Measurements from ENCODE around the gene NBR1.
"Not testable (repeated sequence)": the region's sequence is repeated elsewhere in the genome, so short reads cannot be mapped to it uniquely, and the experiment has no call there.

The NBR1 gene

GRCh38 chr17:43133439-43133838 is 37.6 kb upstream of the NBR1 start:
- H3K14ac ChIP-seq (ENCODE audit: low read length in 2 of 2); DNase-seq; H3K9me3 ChIP-seq (ENCODE audit: control insufficient read depth, low read length); H2AK5ac ChIP-seq (ENCODE audit: low read length, severe bottlenecking); H3K9ac ChIP-seq (ENCODE audit: low read length); H2AFZ ChIP-seq (ENCODE audit: low read depth, low read length); H4K91ac ChIP-seq (ENCODE audit: low read length); H3K27ac ChIP-seq (ENCODE audit: low read length, poor library complexity, severe bottlenecking); H3K18ac ChIP-seq (ENCODE audit: low read depth in 1 of 2, low read length in 2 of 2); H4K8ac ChIP-seq (ENCODE audit: low read length); H3K27me3 ChIP-seq (ENCODE audit: control insufficient read depth in 1 of 2, insufficient read depth in 1 of 2, low read length in 2 of 2); H2BK120ac ChIP-seq (ENCODE audit: low read depth, low read length); H3K4me3 ChIP-seq (ENCODE audit: insufficient read depth in 1 of 2, low read depth in 1 of 2, low read length in 2 of 2); H2BK12ac ChIP-seq (ENCODE audit: low read length in 2 of 2); H3K4ac ChIP-seq (ENCODE audit: low read depth in 1 of 2, low read length in 2 of 2); H3K23ac ChIP-seq (ENCODE audit: low read length in 2 of 2); H2BK15ac ChIP-seq (ENCODE audit: low read depth, poor library complexity, severe bottlenecking); H2BK5ac ChIP-seq (ENCODE audit: low read depth, low read length, poor library complexity, severe bottlenecking); H3K4me1 ChIP-seq (ENCODE audit: control insufficient read depth, insufficient read depth, low read depth, low read length); H3K4me2 ChIP-seq (ENCODE audit: low read length, poor library complexity, severe bottlenecking): not testable (repeated sequence)
- H3K36me3 ChIP-seq (ENCODE audit: control insufficient read depth in 1 of 2, insufficient read depth in 2 of 2, low read depth in 1 of 2, low read length in 2 of 2), result peaks cover 21 to 29% of the 10 kb centered on the region in 2 experiments
- peaks cover 15% of the 10 kb centered on the region for H3K79me1 ChIP-seq (replicated peaks; ENCODE audit: low read length, poor library complexity, severe bottlenecking)
- 100% methylated on average over 5 of the region's 5 CpGs for WGBS

- Histone ChIP-seq H3K4me3 (ENCODE audit: insufficient read depth in 1 of 2, low read depth in 1 of 2, low read length in 2 of 2) (no peak overlapping the region), H3K4ac (ENCODE audit: low read depth in 1 of 2, low read length in 2 of 2) (no peak overlapping the region), H2BK5ac (ENCODE audit: low read depth, low read length, poor library complexity, severe bottlenecking) (no peak overlapping the region), H3K27ac (ENCODE audit: low read length, poor library complexity, severe bottlenecking) (no peak overlapping the region), H4K91ac (ENCODE audit: low read length) (no peak overlapping the region), H3K23ac (ENCODE audit: low read length in 2 of 2) (no peak overlapping the region), H3K9ac (ENCODE audit: low read length) (no peak overlapping the region), H3K9me3 (ENCODE audit: control insufficient read depth, low read length) (no peaks in the 10 kb centered on the region), H3K4me2 (ENCODE audit: low read length, poor library complexity, severe bottlenecking) (no peak overlapping the region), H3K36me3 (ENCODE audit: control insufficient read depth in 1 of 2, insufficient read depth in 2 of 2, low read depth in 1 of 2, low read length in 2 of 2) (peaks cover 20 to 32% of the 10 kb centered on the region in 2 experiments), H3K14ac (ENCODE audit: low read length in 2 of 2) (no peak overlapping the region), H2AK5ac (ENCODE audit: low read length, severe bottlenecking) (no peak overlapping the region), H2BK120ac (ENCODE audit: low read depth, low read length) (no peak overlapping the region), H3K4me1 (ENCODE audit: control insufficient read depth, insufficient read depth, low read depth, low read length) (peaks cover 2% of the 10 kb centered on the region), H2AFZ (ENCODE audit: low read depth, low read length) (no peak overlapping the region), H4K8ac (ENCODE audit: low read length) (no peak overlapping the region), H3K27me3 (ENCODE audit: control insufficient read depth in 1 of 2, insufficient read depth in 1 of 2, low read length in 2 of 2) (no peaks in the 10 kb centered on the region), H2BK15ac (ENCODE audit: low read depth, poor library complexity, severe bottlenecking) (no peak overlapping the region), H3K79me1 (replicated peaks; ENCODE audit: low read length, poor library complexity, severe bottlenecking) (peaks cover 9% of the 10 kb centered on the region), H2BK12ac (ENCODE audit: low read length in 2 of 2) (no peak overlapping the region), H3K18ac (ENCODE audit: low read depth in 1 of 2, low read length in 2 of 2) (no peak overlapping the region)
- DNase-seq, result no peak
- 94% methylated on average over 25 of the region's 25 CpGs for WGBS
Measured at GRCh38 chr17:43134774-43135453, 36.1 kb upstream of the NBR1 start.

- Histone ChIP-seq H2AFZ (ENCODE audit: low read depth, low read length) (no peak overlapping the region), H4K91ac (ENCODE audit: low read length) (no peak overlapping the region), H2BK5ac (ENCODE audit: low read depth, low read length, poor library complexity, severe bottlenecking) (no peak overlapping the region), H3K23ac (ENCODE audit: low read length in 2 of 2) (no peak overlapping the region), H3K18ac (ENCODE audit: low read depth in 1 of 2, low read length in 2 of 2) (no peak overlapping the region), H3K9ac (ENCODE audit: low read length) (no peak overlapping the region), H2BK12ac (ENCODE audit: low read length in 2 of 2) (no peak overlapping the region), H3K9me3 (ENCODE audit: control insufficient read depth, low read length) (no peaks in the 10 kb centered on the region), H2BK120ac (ENCODE audit: low read depth, low read length) (no peak overlapping the region), H2AK5ac (ENCODE audit: low read length, severe bottlenecking) (no peak overlapping the region), H3K36me3 (ENCODE audit: control insufficient read depth in 1 of 2, insufficient read depth in 2 of 2, low read depth in 1 of 2, low read length in 2 of 2) (peaks cover 20 to 35% of the 10 kb centered on the region in 2 experiments), H4K8ac (ENCODE audit: low read length) (no peak overlapping the region), H3K4ac (ENCODE audit: low read depth in 1 of 2, low read length in 2 of 2) (no peak overlapping the region), H3K4me3 (ENCODE audit: insufficient read depth in 1 of 2, low read depth in 1 of 2, low read length in 2 of 2) (no peak overlapping the region), H3K4me1 (ENCODE audit: control insufficient read depth, insufficient read depth, low read depth, low read length) (peaks cover 2% of the 10 kb centered on the region), H3K27ac (ENCODE audit: low read length, poor library complexity, severe bottlenecking) (no peak overlapping the region), H3K79me1 (replicated peaks; ENCODE audit: low read length, poor library complexity, severe bottlenecking) (peaks cover 8% of the 10 kb centered on the region), H2BK15ac (ENCODE audit: low read depth, poor library complexity, severe bottlenecking) (no peak overlapping the region), H3K27me3 (ENCODE audit: control insufficient read depth in 1 of 2, insufficient read depth in 1 of 2, low read length in 2 of 2) (no peaks in the 10 kb centered on the region), H3K4me2 (ENCODE audit: low read length, poor library complexity, severe bottlenecking) (no peak overlapping the region), H3K14ac (ENCODE audit: low read length in 2 of 2) (no peak overlapping the region)
- no peak for DNase-seq
- WGBS, result 96% methylated on average over 19 of the region's 19 CpGs
Measured at GRCh38 chr17:43135454-43135819, 35.6 kb upstream of the NBR1 start.

- H3K79me1 ChIP-seq (replicated peaks; ENCODE audit: low read length, poor library complexity, severe bottlenecking); H3K4ac ChIP-seq (ENCODE audit: low read depth in 1 of 2, low read length in 2 of 2); DNase-seq; H3K27me3 ChIP-seq (ENCODE audit: control insufficient read depth in 1 of 2, insufficient read depth in 1 of 2, low read length in 2 of 2); H2BK12ac ChIP-seq (ENCODE audit: low read length in 2 of 2); H3K9me3 ChIP-seq (ENCODE audit: control insufficient read depth, low read length); H2AK5ac ChIP-seq (ENCODE audit: low read length, severe bottlenecking); H3K9ac ChIP-seq (ENCODE audit: low read length); H2BK5ac ChIP-seq (ENCODE audit: low read depth, low read length, poor library complexity, severe bottlenecking); H3K4me2 ChIP-seq (ENCODE audit: low read length, poor library complexity, severe bottlenecking); H3K14ac ChIP-seq (ENCODE audit: low read length in 2 of 2); H4K8ac ChIP-seq (ENCODE audit: low read length); H2BK15ac ChIP-seq (ENCODE audit: low read depth, poor library complexity, severe bottlenecking); H3K18ac ChIP-seq (ENCODE audit: low read depth in 1 of 2, low read length in 2 of 2); H4K91ac ChIP-seq (ENCODE audit: low read length); H3K27ac ChIP-seq (ENCODE audit: low read length, poor library complexity, severe bottlenecking); H3K4me3 ChIP-seq (ENCODE audit: insufficient read depth in 1 of 2, low read depth in 1 of 2, low read length in 2 of 2); H2AFZ ChIP-seq (ENCODE audit: low read depth, low read length); H3K4me1 ChIP-seq (ENCODE audit: control insufficient read depth, insufficient read depth, low read depth, low read length); H2BK120ac ChIP-seq (ENCODE audit: low read depth, low read length); H3K23ac ChIP-seq (ENCODE audit: low read length in 2 of 2): not testable (repeated sequence)
- 100% methylated on average over 3 of the region's 3 CpGs for WGBS
- peaks cover 20 to 35% of the 10 kb centered on the region in 2 experiments for H3K36me3 ChIP-seq (ENCODE audit: control insufficient read depth in 1 of 2, insufficient read depth in 2 of 2, low read depth in 1 of 2, low read length in 2 of 2)
Measured at GRCh38 chr17:43136574-43136973, 34.4 kb upstream of the NBR1 start.
